Measurements from ENCODE around the gene ARFGEF3.

GRCh38 chr6:138296381-138296780 lies 134.6 kb downstream of the ARFGEF3 start:
- TF ChIP-seq CTCF (IDR thresholded peaks at IDR 0.05) (no peak), POLR2A (IDR thresholded peaks at IDR 0.05) (no peak)
